Astrocyte of the spinal cord (primary cell): ENCODE data around the gene ARSI.

Experiments used
- DNase-seq: peaks from one replicate; pipeline ENCODE4 v3.0.0; 2011; ENCODE audit warnings: low read depth, low spot score
- H3K4me3 ChIP-seq: 2 replicates; pipeline ENCODE4 v1.5.1; 2011; ENCODE audit warnings: low read depth, mild to moderate bottlenecking, low read length, moderate library complexity
- in situ Hi-C: cut with HindIII; loops from 2 replicates; pipeline ENCODE4 v1.10.0; 2017; ENCODE audit warnings: low sequenced_read_pairs
- TF ChIP-seq, protein P1 (sequence below): IDR thresholded peaks from 2 replicates; pipeline ENCODE4 v1.5.1; 2012; ENCODE audit warnings: low read depth, mild to moderate bottlenecking, low read length, inconsistent platforms

ARSI gene

DNA sequence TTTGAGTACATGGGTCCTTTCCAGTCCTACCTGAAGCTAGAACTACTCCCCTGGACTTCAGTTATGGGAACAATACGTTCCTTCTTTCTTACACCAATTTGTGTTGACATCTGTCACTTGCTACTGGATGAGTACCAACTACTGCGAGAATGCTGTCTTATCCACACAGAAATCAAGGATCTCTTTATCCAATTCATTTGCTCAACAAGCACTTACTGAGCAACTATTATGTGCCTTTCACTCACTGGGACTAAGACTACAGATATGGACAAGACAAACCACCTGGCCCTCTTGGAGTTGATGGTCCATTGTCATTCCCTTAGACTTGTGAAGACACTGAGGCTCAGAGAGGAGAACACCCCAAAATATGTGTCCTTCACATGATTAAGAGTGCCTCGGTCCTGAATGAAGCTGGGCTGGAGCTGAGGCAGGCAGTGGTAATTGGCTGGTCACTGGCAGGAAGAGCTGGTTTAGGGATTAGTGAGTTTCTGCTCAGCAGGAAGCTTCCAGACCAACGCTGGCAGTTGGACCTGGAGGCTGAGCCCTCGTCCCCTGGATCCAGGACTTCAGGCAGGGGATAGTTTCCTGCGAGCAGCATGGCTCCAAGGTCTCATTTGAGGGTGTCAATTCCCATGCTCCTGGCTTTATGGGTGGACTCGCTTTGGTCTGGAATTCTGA lies 8.4 kb upstream of the ARSI start:
- TF ChIP-seq, protein P1, sequence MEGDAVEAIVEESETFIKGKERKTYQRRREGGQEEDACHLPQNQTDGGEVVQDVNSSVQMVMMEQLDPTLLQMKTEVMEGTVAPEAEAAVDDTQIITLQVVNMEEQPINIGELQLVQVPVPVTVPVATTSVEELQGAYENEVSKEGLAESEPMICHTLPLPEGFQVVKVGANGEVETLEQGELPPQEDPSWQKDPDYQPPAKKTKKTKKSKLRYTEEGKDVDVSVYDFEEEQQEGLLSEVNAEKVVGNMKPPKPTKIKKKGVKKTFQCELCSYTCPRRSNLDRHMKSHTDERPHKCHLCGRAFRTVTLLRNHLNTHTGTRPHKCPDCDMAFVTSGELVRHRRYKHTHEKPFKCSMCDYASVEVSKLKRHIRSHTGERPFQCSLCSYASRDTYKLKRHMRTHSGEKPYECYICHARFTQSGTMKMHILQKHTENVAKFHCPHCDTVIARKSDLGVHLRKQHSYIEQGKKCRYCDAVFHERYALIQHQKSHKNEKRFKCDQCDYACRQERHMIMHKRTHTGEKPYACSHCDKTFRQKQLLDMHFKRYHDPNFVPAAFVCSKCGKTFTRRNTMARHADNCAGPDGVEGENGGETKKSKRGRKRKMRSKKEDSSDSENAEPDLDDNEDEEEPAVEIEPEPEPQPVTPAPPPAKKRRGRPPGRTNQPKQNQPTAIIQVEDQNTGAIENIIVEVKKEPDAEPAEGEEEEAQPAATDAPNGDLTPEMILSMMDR, result no peak
- DNase-seq, result no peak
- in situ Hi-C loops, result no loop called here

GRCh38 chr5:150310246-150310645 lies 7.5 kb upstream of the ARSI start:
- DNase-seq, result no peak
- in situ Hi-C loops, result no loop called here
- H3K4me3 ChIP-seq, result no peak overlapping the region
- TF ChIP-seq, protein P1, result no peak

More for the DNA sequence above, 8.4 kb upstream of the ARSI start:
- H3K4me3 ChIP-seq, result no peak overlapping the region

DNA sequence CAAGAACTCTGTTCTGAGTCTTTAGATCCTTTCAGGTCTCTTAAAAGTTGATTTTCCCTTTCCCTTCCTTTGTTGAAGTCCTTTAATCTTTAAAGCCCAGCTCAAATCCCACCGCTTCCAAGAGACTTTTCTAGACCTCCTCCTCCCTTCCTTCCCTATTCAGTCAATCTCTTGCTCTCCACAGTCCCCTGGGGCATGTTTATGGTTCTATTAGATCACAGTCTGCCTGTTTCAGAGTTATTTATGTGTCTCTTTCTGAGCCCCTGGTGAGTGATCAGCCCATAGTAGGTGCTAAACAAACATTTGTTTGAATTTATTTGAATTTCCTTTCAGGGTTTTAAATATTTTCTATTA lies 7.2 kb upstream of the ARSI start:
- TF ChIP-seq, protein P1, result no peak
- H3K4me3 ChIP-seq, result no peak overlapping the region
- in situ Hi-C loops, result no loop called here
- no peak for DNase-seq

GRCh38 chr5:150309101-150309885 lies 6.6 kb upstream of the ARSI start:
- no peak overlapping the region for H3K4me3 ChIP-seq
- in situ Hi-C loops, result no loop called here
- no peak for DNase-seq
- TF ChIP-seq, protein P1, result no peak

DNA sequence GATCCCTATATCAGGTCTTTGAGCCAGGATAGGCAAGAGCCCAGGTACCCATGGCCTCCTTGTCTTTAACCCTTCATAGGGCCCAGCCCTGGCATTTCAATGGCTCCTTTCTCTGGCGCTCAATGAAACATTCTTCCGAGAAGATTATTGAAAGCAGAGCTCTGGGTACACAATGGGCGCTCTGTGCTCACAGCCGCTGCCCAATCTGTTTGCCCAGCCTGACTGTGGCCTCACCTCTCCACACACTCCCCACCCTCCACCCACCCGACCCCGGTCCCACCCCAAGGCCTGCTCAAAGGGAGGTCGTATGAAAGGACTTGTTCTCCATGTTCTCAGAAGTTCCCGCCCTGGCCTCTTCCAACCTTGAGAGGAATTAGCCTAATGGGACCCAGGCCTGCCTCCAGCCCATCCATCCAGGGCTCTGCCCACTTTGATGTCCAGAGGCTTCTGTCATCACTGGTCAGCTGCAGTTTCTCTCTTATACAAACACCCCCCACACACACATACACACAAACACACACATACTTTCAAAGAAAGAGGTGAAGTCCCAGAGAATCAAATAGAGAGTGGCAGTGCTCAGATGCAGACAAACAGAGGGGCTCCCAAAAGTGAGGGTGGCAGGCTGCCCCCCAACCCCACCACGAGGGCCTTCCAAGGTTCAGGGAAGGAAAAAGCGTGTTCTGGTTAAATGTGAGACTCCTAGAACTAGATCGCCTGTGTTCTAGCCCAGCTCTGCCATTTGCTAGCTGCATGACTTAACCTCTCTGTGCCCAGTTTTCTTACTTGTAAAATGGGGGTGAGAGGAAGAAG lies 5.1 kb upstream of the ARSI start:
- in situ Hi-C loops, result no loop called here
- DNase-seq, result no peak
- H3K4me3 ChIP-seq, result no peak overlapping the region
- TF ChIP-seq, protein P1, result no peak

DNA sequence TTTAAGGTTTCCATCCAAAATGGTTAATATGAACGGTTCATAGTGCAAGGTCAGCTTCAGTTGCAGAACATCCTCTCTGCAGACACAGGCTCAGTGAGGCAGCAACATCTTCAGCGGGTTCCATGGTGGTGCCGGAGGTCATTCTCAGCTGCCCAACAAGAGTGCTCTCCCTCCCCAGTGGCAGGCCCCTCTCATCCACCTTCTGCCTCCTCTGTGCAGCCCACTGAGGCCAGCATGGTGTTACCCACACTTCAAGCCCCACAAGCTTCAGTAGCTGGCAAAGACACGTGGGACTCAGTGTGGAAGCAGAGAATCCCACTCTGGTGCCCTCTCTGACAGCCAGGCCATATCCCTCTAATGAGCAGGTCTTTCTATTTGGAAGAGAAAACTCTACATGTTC lies 4.1 kb upstream of the ARSI start:
- in situ Hi-C loops, result no loop called here
- DNase-seq, result no peak
- no peak overlapping the region for H3K4me3 ChIP-seq

More for the DNA sequence above, 4.1 kb upstream of the ARSI start:
- TF ChIP-seq, protein P1, result no peak
